PFSK-1 (cell line): ENCODE data around the gene COL6A2.

Source experiments
- REST ChIP-seq, 2 experiments: IDR thresholded peaks; 2 replicates each; pipeline versions ENCODE4 v1.6.1 to v1.8.0; 2011 to 2012; ENCODE audit warnings: low read depth in 2 of 2, low read length in 2 of 2, control low read depth in 1 of 2, inconsistent platforms in 1 of 2, mild to moderate bottlenecking in 1 of 2, moderate library complexity in 1 of 2; ENCODE audit not compliant: insufficient read depth in 1 of 2
- TAF1 ChIP-seq: IDR thresholded peaks from 2 replicates; pipeline ENCODE4 v1.6.1; 2012; ENCODE audit warnings: low read length, control low read depth, borderline replicate concordance; ENCODE audit not compliant: insufficient read depth

DNA sequence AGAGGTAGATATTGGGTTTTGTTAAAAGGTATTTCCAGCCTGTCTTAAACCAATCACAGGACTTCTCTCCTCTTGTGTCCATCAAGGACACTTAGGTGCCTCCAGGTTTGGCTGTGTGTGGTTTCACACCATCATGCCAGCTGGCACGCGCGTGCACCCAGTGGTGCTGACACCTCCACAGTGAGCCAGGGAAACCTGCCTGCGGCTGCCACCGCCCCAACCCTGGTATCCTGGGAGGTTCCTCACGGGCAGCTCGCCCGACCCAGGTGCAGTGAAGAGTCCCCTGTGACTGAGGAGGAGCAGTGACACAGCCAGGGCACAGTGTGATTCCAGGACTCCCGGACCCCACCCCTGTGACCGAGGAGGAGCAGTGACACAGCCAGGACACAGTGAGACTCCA is 13.2 kb upstream of the COL6A2 start:
- no peak for TF ChIP-seq TAF1
- TF ChIP-seq REST (IDR thresholded peaks at IDR 0.05; ENCODE audit: insufficient read depth in 1 of 2, low read depth in 2 of 2, low read length in 2 of 2): no peak
